ENCODE results near the gene TOR1AIP1.

TOR1AIP1 gene

DNA sequence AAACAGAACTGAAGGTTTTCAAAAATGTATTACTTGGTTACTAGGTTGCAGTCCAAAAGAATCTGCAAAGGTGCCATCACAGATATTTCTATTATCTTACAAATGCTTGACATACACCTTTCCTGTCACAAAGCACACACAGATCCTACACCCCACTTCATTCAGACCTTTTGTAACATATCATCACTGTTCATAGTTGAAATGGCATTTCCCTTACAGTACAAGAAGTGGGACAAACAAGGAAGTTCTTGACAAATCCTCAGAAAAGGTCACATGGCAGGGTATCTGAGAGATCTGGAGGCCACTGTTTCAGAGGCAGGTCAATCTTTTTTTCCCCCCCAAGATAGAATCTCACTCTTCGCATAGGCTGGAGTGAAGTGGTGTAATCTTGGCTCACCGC is 25.8 kb upstream of the TOR1AIP1 start:
- no peaks in the 10 kb centered on the region for H3K27me3 Mint-ChIP-seq (ENCODE audit: low read depth)
- no peak overlapping the region for H3K4me3 Mint-ChIP-seq
- no peak overlapping the region for H3K27ac Mint-ChIP-seq
- H3K36me3 Mint-ChIP-seq (ENCODE audit: low read depth) = peaks cover 52% of the 10 kb centered on the region
- no peaks in the 10 kb centered on the region for H3K4me1 Mint-ChIP-seq
- H3K9me3 Mint-ChIP-seq = no peaks in the 10 kb centered on the region
- TF ChIP-seq, protein P1, sequence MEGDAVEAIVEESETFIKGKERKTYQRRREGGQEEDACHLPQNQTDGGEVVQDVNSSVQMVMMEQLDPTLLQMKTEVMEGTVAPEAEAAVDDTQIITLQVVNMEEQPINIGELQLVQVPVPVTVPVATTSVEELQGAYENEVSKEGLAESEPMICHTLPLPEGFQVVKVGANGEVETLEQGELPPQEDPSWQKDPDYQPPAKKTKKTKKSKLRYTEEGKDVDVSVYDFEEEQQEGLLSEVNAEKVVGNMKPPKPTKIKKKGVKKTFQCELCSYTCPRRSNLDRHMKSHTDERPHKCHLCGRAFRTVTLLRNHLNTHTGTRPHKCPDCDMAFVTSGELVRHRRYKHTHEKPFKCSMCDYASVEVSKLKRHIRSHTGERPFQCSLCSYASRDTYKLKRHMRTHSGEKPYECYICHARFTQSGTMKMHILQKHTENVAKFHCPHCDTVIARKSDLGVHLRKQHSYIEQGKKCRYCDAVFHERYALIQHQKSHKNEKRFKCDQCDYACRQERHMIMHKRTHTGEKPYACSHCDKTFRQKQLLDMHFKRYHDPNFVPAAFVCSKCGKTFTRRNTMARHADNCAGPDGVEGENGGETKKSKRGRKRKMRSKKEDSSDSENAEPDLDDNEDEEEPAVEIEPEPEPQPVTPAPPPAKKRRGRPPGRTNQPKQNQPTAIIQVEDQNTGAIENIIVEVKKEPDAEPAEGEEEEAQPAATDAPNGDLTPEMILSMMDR (IDR thresholded peaks at IDR 0.05; ENCODE audit: unreplicated experiment in 3 of 3) = no peak

- H3K27me3 Mint-ChIP-seq (ENCODE audit: low read depth) = no peaks in the 10 kb centered on the region
- no peaks in the 10 kb centered on the region for H3K9me3 Mint-ChIP-seq
- no peaks in the 10 kb centered on the region for H3K4me1 Mint-ChIP-seq
- no peak overlapping the region for H3K4me3 Mint-ChIP-seq
- H3K36me3 Mint-ChIP-seq (ENCODE audit: low read depth) = peaks cover 51% of the 10 kb centered on the region
- TF ChIP-seq, protein P1 (IDR thresholded peaks at IDR 0.05; ENCODE audit: unreplicated experiment in 3 of 3) = no peak
- no peak overlapping the region for H3K27ac Mint-ChIP-seq
These were observed 25.1 kb upstream of the TOR1AIP1 start for GRCh38 chr1:179857009-179857408.

- no peaks in the 10 kb centered on the region for H3K4me1 Mint-ChIP-seq
- no peaks in the 10 kb centered on the region for H3K27me3 Mint-ChIP-seq (ENCODE audit: low read depth)
- H3K36me3 Mint-ChIP-seq (ENCODE audit: low read depth) = peaks cover 63% of the 10 kb centered on the region
- no peak overlapping the region for H3K27ac Mint-ChIP-seq
- no peak overlapping the region for H3K4me3 Mint-ChIP-seq
- TF ChIP-seq, protein P1 (IDR thresholded peaks at IDR 0.05; ENCODE audit: unreplicated experiment in 3 of 3) = no peak
- no peaks in the 10 kb centered on the region for H3K9me3 Mint-ChIP-seq
These were observed 21.4 kb upstream of the TOR1AIP1 start for GRCh38 chr1:179860652-179861051.

GRCh38 chr1:179865377-179865776 is 16.7 kb upstream of the TOR1AIP1 start:
- H3K4me1 Mint-ChIP-seq = peaks cover 4% of the 10 kb centered on the region
- H3K27ac Mint-ChIP-seq = no peak overlapping the region

GRCh38 chr1:179866616-179867015 is 15.5 kb upstream of the TOR1AIP1 start:
- Mint-ChIP-seq H3K27ac (no peak overlapping the region), H3K4me3 (no peak overlapping the region), H3K27me3 (ENCODE audit: low read depth) (no peaks in the 10 kb centered on the region), H3K9me3 (no peaks in the 10 kb centered on the region), H3K4me1 (peaks cover 16% of the 10 kb centered on the region), H3K36me3 (ENCODE audit: low read depth) (peaks cover 65% of the 10 kb centered on the region)
- TF ChIP-seq, protein P1 (IDR thresholded peaks at IDR 0.05; ENCODE audit: unreplicated experiment in 3 of 3) = no peak

More at GRCh38 chr1:179865377-179865776, 16.7 kb upstream of the TOR1AIP1 start:
- Mint-ChIP-seq H3K36me3 (ENCODE audit: low read depth) (peaks cover 64% of the 10 kb centered on the region), H3K27me3 (ENCODE audit: low read depth) (no peaks in the 10 kb centered on the region), H3K9me3 (no peaks in the 10 kb centered on the region), H3K4me3 (no peak overlapping the region)
- TF ChIP-seq, protein P1 (IDR thresholded peaks at IDR 0.05; ENCODE audit: unreplicated experiment in 3 of 3) = no peak

- Mint-ChIP-seq H3K4me3 (no peak overlapping the region), H3K9me3 (no peaks in the 10 kb centered on the region), H3K27ac (no peak overlapping the region), H3K27me3 (ENCODE audit: low read depth) (no peaks in the 10 kb centered on the region), H3K4me1 (peaks cover 27% of the 10 kb centered on the region), H3K36me3 (ENCODE audit: low read depth) (peaks cover 64% of the 10 kb centered on the region)
- TF ChIP-seq, protein P1 (IDR thresholded peaks at IDR 0.05; ENCODE audit: unreplicated experiment in 3 of 3) = peak; percentile 38 to 60 (median 52)
These were observed 14.4 kb upstream of the TOR1AIP1 start for GRCh38 chr1:179867493-179868330.
